Retinal pigment epithelial cell (primary cell): ENCODE measurements around the gene KRTAP10-5.

Experiments
- DNase-seq: peaks from one replicate; pipeline ENCODE4 v3.0.0-alpha.2; 2010; ENCODE audit warnings: low read depth
- H3K4me3 ChIP-seq: 2 replicates; pipeline ENCODE4 v1.5.1; 2011; ENCODE audit warnings: mild to moderate bottlenecking, low read length, control low read depth, moderate library complexity
- TF ChIP-seq, protein P1 (sequence below): conservative IDR thresholded peaks from 2 replicates; pipeline ENCODE4 v1.5.1; 2011; ENCODE audit warnings: low read depth, low read length, control low read depth, inconsistent platforms

KRTAP10-5 gene

DNA sequence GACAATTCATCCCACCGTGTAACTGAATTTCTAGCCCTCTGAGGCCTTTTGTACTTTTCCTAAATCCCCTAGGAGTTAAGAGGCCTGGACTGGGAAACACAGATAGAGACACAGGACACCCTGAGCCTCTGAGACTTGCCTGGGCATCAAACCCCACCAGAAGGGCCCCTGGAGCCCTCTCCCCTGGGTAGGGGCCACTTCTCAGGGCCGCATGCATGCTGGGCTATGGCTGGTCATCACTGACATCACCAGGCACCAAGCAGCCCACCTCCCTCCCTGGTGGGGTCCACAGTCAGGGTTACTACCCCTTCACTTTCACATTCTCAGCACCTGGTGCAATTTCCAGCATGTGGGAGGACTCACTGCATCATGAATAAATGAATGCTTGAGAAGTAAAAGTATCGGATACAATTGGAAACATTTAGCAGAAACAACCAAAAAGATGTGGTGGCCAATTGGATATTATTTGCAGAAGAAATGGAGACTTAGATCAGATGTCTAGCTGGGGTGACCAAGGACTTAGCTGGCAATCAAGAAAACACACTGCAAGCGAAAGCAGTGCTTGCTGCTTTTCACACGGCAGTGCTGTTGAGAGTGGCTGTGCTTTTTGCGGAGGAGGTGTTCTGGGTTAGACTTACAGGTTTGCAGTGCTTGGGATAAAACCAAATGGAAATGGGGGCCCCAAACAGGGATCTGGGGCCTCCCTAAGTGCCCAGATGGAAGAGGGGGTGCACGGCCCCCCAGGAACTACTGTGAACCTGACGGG is 19.0 kb upstream of the KRTAP10-5 start:
- no peak for DNase-seq
- TF ChIP-seq, protein P1, sequence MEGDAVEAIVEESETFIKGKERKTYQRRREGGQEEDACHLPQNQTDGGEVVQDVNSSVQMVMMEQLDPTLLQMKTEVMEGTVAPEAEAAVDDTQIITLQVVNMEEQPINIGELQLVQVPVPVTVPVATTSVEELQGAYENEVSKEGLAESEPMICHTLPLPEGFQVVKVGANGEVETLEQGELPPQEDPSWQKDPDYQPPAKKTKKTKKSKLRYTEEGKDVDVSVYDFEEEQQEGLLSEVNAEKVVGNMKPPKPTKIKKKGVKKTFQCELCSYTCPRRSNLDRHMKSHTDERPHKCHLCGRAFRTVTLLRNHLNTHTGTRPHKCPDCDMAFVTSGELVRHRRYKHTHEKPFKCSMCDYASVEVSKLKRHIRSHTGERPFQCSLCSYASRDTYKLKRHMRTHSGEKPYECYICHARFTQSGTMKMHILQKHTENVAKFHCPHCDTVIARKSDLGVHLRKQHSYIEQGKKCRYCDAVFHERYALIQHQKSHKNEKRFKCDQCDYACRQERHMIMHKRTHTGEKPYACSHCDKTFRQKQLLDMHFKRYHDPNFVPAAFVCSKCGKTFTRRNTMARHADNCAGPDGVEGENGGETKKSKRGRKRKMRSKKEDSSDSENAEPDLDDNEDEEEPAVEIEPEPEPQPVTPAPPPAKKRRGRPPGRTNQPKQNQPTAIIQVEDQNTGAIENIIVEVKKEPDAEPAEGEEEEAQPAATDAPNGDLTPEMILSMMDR = no peak

DNA sequence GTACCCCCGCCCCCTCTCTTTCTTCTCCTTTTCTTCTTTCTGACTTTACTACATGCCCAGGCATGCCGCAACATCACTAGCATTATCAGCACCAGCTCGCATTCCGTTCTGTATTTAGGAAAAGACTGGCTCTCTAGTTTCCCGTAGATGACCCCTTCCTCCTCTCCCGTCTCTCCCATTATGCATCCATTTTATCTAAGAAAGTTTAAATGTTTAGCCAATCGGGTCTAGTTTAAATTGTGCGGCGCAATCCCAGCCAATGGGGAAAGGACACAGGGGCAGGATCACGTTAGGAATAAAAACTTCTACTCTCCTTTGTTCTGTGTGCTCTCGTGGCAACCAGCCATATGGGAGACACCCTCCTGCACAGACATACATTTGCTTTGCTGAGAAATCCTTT is 17.7 kb upstream of the KRTAP10-5 start:
- TF ChIP-seq, protein P1 = no peak
- no peak for DNase-seq
- H3K4me3 ChIP-seq = no peak overlapping the region

More for the DNA sequence above, 19.0 kb upstream of the KRTAP10-5 start:
- H3K4me3 ChIP-seq = no peak overlapping the region

DNA sequence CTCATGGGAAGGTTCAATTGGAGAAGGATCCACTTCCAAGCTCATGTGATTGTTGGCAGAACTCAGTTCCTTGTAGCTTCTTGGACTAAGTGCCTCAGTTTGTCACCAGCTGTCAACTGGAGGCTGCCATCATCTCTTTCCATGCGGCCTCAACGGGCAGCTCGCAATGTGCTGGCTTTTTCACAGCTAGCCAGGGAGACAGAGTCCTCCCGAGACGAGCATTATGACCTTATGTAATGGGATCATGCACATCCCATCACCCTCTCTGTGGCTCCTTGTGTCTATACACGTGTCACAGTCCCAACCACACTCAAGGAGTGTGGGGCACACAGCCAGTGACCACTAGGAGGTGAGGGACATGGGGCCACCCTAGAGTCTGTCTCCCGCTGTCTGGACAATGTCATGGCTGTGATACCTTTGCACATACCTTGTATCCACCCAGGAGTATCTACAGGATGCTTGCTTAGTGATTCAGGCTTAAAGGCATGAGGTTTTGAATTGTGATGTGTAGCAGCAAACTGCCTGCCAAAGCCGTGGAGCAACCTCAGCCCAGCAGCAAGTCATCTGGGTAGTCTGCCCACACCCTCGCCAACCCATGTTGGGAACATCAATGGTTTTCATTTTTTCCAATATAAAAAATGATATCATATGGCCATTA is 15.8 kb upstream of the KRTAP10-5 start:
- no peak overlapping the region for H3K4me3 ChIP-seq
- DNase-seq = no peak

DNA sequence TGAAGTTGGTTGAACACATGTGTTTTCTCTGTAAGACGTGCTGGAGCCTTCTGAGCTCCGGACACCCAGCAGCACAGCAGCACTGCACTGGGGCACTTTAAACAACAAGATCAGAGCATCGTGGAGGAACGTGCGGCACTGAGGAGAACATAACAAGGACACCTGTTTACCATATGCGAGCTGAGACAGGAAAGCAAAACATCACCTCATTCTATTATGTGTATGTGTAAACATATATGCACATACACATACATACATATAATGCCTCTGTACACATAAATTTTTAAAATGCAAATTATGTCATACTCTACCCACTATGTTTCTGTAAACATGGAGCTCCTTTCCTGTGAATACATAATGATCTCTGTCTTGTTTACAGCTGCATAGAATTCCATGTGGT is 15.1 kb upstream of the KRTAP10-5 start:
- DNase-seq = no peak
- H3K4me3 ChIP-seq = no peak overlapping the region
- TF ChIP-seq, protein P1 = no peak

More for the DNA sequence above, 15.8 kb upstream of the KRTAP10-5 start:
- TF ChIP-seq, protein P1 = no peak

DNA sequence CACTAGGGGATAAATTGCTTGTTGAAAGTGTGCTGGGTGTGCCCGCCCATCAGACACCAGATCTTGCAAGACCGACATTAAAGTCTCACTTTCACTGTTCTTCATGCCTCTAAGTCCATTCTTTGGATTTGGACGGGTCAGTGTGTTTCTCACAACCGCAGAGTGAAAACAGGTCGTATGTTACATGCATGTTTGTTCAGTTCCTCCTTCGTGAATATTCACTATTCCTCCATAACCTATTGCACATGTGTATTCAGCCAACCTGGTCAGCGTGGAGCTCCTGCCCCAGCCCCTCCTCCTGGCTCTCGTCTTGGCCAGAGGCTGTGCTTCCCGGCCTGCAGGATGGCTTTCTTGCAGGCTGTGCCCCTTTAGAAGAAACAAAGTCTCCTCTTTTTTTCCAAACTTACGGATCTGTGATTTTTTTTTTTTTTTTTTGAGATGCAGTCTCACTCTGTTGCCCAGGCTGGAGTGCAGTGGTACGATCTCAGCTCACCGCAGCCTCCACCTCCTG is 14.1 kb upstream of the KRTAP10-5 start:
- DNase-seq = no peak
- TF ChIP-seq, protein P1 = no peak

DNA sequence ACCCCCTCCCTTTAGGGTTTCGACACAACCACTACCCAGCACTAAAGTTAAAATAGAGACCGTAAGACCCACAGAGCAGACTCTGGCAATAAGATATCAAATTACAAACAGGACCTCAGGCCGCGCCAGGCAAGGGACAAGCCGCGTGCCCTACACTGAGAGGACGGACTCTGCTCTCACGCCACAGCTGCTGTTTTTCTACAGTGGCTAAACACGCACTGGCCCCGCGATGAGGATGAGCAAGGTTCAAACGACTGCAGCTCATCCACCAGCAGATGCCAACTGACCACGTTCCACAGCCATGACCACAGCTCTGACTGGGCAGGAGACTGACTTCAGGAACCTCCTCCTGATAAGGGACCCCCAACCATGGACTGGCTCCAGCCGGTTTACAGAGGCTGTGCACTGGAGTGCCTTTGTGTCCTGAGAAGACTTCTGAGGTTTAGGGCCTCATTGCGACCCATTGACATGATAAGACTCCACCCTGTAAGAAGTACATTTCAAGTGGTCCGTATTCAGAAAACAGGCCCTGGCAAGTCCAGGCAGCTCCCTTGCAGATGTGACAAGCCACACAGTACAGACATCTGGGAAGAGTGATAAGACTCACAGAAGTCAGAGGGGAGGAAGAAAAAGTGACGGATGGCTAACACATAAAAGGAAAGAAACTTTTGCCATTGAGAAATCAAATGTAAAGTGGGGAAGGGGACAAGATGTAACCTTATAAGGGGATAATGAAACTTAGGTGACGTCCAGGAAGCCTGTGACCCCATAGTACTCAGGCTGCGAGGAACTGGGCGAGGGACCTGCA is 13.4 kb upstream of the KRTAP10-5 start:
- no peak overlapping the region for H3K4me3 ChIP-seq
- no peak for DNase-seq
- TF ChIP-seq, protein P1 = no peak

More for the DNA sequence above, 14.1 kb upstream of the KRTAP10-5 start:
- no peak overlapping the region for H3K4me3 ChIP-seq
